Psoas muscle (tissue), 8 donors: ENCODE data around the gene LGALS14. TPM values are rescaled to one million over a fixed set of nuclear protein-coding genes. Genes with fewer than 3 reads are reported as not detected.

Experiments used
- ATAC-seq, 4 donors: fragments of 200-7000 bp; cut with Tn5 transposase; one replicate each; pipeline ENCODE4 v1.9.1; 2020; ENCODE audit warnings: moderate library complexity in 3 of 4, mild to moderate bottlenecking in 2 of 4
- DNase-seq, 2 donors: peaks; one replicate each; pipeline ENCODE4 v3.0.0-alpha.2; 2020
- H3K27ac ChIP-seq: fragments of 200-600 bp; one replicate; pipeline ENCODE4 v1.8.0; 2022
- H3K27me3 ChIP-seq, 3 donors: fragments of 200-600 bp in 1 of 3; one replicate each; pipeline versions ENCODE4 v1.6.1 to v1.8.0; 2013 to 2022; ENCODE audit warnings: low read length in 2 of 3, mild to moderate bottlenecking in 2 of 3, moderate library complexity in 1 of 3; ENCODE audit not compliant: insufficient read depth in 3 of 3
- H3K36me3 ChIP-seq, 2 donors: fragments of 200-600 bp in 1 of 2; one replicate each; pipeline versions ENCODE4 v1.6.1 to v1.8.0; 2013 to 2022; ENCODE audit warnings: low read depth in 1 of 2, mild to moderate bottlenecking in 1 of 2, moderate library complexity in 1 of 2; ENCODE audit not compliant: insufficient read depth in 1 of 2
- H3K4me1 ChIP-seq: fragments of 200-600 bp; one replicate; pipeline ENCODE4 v1.8.0; 2022
- H3K4me3 ChIP-seq: fragments of 200-600 bp; one replicate; pipeline ENCODE4 v1.8.0; 2022; ENCODE audit warnings: mild to moderate bottlenecking
- H3K9me3 ChIP-seq: fragments of 200-600 bp; one replicate; pipeline ENCODE4 v1.8.0; 2022
- WGBS, 3 donors: extraction: QIAGEN DNeasy Blood & Tissue Kit; methylation state at CpG; one replicate each; pipeline versions ENCODE4 v1.1.6 to v1.1.7; 2013; 5-methylcytosine and 5-hydroxymethylcytosine counted together
- intact Hi-C, 2 donors: fragments of 100-400 bp; cut with DNase I; formaldehyde crosslinking; loops; one replicate each; pipeline versions ENCODE4 v1.11.0 to v1.14.2; 2022
- polyA plus RNA-seq, 3 donors: library from polyadenylated mRNA; stranded (reverse); fragments of 200-250 nt; gene quantifications; one replicate each; pipeline ENCODE4 v1.2.3, GENCODE V29; 2013
- total RNA-seq, 4 donors: library from RNA; stranded (reverse); fragmentation: NEBNext Ultra II Directional in 2 of 4; extraction: Animal tissue kit (Norgen Biotek cat#: 25700) in 2 of 4; gene quantifications; one replicate each; pipeline versions ENCODE4 v1.2.1 to v1.2.4, GENCODE V29; 2021 to 2023
- TF ChIP-seq, protein P1 (sequence below): fragments of 200-600 bp; IDR thresholded peaks from one replicate; pipeline ENCODE4 v1.8.0; 2022; ENCODE audit warnings: antibody characterized with exemption
- donor health status: healthy with polysubstance abuse.
- donor health status: DM: no; HTN: no; CAD: no; lungs with moderate emphysema.
- donor health status: Bipolar disorder and iron deficiency.
- donor health status: healthy.
- donor health status: DM: yes; HTN: yes; CAD: no.
- donor health status: DM: no; HTN: no; CAD: no.
- donor health status: DM: no; HTN: no; CAD: no.
- donor health status: DM: yes; HTN: yes; CAD: no.

LGALS14 gene
- total and polyA plus RNA-seq, 7 donors = not detected

DNA sequence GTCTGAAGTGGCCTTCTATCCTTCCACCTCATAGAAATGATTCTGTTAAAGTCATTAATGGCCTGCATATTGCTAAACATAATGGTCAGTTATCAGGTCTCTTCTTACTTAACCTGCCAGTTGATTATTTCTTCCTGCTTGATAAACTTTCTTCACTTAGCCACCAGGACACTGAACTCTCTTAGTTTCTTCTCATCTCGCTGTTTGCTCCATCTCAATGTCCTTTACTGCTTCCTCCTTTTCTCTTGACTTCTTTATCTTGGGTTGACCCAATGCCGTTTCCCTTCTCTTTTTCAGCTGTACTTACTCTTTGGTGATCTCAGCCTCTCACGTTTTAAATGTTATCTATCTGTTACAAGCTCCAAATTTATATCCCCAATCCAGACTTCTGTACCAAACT, 50.7 kb downstream of the LGALS14 start:
- Histone ChIP-seq H3K9me3 (no peaks in the 10 kb centered on the region), H3K4me3 (no peak overlapping the region), H3K36me3 (no peaks in the 10 kb centered on the region), H3K4me1 (no peaks in the 10 kb centered on the region), H3K27me3 (peaks cover 0 to 12% (median 0%) of the 10 kb centered on the region in 3 donors), H3K27ac (no peak overlapping the region)
- DNase-seq (no peak), ATAC-seq (no peak)
- intact Hi-C loops = no loop called here
- WGBS, 3 donors = 58 to 70% (median 65%) methylated on average over 3 of the region's 3 CpGs
- TF ChIP-seq, protein P1, sequence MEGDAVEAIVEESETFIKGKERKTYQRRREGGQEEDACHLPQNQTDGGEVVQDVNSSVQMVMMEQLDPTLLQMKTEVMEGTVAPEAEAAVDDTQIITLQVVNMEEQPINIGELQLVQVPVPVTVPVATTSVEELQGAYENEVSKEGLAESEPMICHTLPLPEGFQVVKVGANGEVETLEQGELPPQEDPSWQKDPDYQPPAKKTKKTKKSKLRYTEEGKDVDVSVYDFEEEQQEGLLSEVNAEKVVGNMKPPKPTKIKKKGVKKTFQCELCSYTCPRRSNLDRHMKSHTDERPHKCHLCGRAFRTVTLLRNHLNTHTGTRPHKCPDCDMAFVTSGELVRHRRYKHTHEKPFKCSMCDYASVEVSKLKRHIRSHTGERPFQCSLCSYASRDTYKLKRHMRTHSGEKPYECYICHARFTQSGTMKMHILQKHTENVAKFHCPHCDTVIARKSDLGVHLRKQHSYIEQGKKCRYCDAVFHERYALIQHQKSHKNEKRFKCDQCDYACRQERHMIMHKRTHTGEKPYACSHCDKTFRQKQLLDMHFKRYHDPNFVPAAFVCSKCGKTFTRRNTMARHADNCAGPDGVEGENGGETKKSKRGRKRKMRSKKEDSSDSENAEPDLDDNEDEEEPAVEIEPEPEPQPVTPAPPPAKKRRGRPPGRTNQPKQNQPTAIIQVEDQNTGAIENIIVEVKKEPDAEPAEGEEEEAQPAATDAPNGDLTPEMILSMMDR = no peak

Other genes with a start within 250 kb of the LGALS14 start
- 100 to 1,000 TPM in 1 of 4 donors, 10 to 100 TPM in 3; 70.5 to 105 (median 75.7) TPM for gene TIMM50, start 223.6 kb upstream of the LGALS14 start, total RNA-seq
- 100 to 1,000 TPM in 1 of 3 donors, 10 to 100 TPM in 2; 86.1 to 189 (median 95.0) TPM for gene TIMM50, start 223.6 kb upstream of the LGALS14 start, polyA plus RNA-seq
- gene DLL3, start 205.5 kb upstream of the LGALS14 start, total RNA-seq = under 1 TPM in 1 of 4 donors, not detected in 3; 0.14 TPM
- gene DLL3, start 205.5 kb upstream of the LGALS14 start, polyA plus RNA-seq = under 1 TPM in 1 of 3 donors, not detected in 2; 0.03 TPM
- gene SELENOV, start 189.3 kb upstream of the LGALS14 start, total RNA-seq = not detected
- not detected for gene SELENOV, start 189.3 kb upstream of the LGALS14 start, polyA plus RNA-seq
- gene EID2B, start 171.6 kb upstream of the LGALS14 start, total RNA-seq = 1 to 10 TPM in 3 of 4 donors, under 1 TPM in 1; 0.71 to 1.9 (median 1.7) TPM
- gene EID2B, start 171.6 kb upstream of the LGALS14 start, polyA plus RNA-seq = 1 to 10 TPM in 2 of 3 donors, under 1 TPM in 1; 0.83 to 9.0 (median 1.9) TPM
- gene EID2, start 164.3 kb upstream of the LGALS14 start, total RNA-seq = 10 to 100 TPM in 3 of 4 donors, 1 to 10 TPM in 1; 7.6 to 13.2 (median 10.8) TPM
- 10 to 100 TPM in 1 of 3 donors, 1 to 10 TPM in 2; 7.7 to 15.7 (median 9.3) TPM for gene EID2, start 164.3 kb upstream of the LGALS14 start, polyA plus RNA-seq
- gene LGALS13, start 102.0 kb upstream of the LGALS14 start, total RNA-seq = not detected
- not detected for gene LGALS13, start 102.0 kb upstream of the LGALS14 start, polyA plus RNA-seq
- not detected for gene LGALS16, start 48.6 kb upstream of the LGALS14 start, total RNA-seq
- gene LGALS16, start 48.6 kb upstream of the LGALS14 start, polyA plus RNA-seq = not detected
- under 1 TPM in 1 of 4 donors, not detected in 3; 0.59 TPM for gene CLC, start 33.5 kb downstream of the LGALS14 start, total RNA-seq
- not detected for gene CLC, start 33.5 kb downstream of the LGALS14 start, polyA plus RNA-seq
- gene LEUTX, start 74.4 kb downstream of the LGALS14 start, total RNA-seq = not detected
- not detected for gene LEUTX, start 74.4 kb downstream of the LGALS14 start, polyA plus RNA-seq
- gene DYRK1B, start 129.7 kb downstream of the LGALS14 start, total RNA-seq = 100 to 1,000 TPM in 2 of 4 donors, 10 to 100 TPM in 2; 64.5 to 157 (median 109) TPM
- 10 to 100 TPM; 11.1 to 46.4 (median 35.3) TPM for gene DYRK1B, start 129.7 kb downstream of the LGALS14 start, polyA plus RNA-seq
- gene FBL, start 141.9 kb downstream of the LGALS14 start, total RNA-seq = 100 to 1,000 TPM in 3 of 4 donors, 10 to 100 TPM in 1; 70.3 to 150 (median 114) TPM
- 100 to 1,000 TPM; 142 to 267 (median 162) TPM for gene FBL, start 141.9 kb downstream of the LGALS14 start, polyA plus RNA-seq
- gene FCGBP, start 230.2 kb downstream of the LGALS14 start, total RNA-seq = 1 to 10 TPM; 7.1 to 8.7 (median 8.3) TPM
- under 1 TPM; 0.45 to 0.77 (median 0.48) TPM for gene FCGBP, start 230.2 kb downstream of the LGALS14 start, polyA plus RNA-seq